Mesothelial cell of epicardium (in vitro differentiated cells): ENCODE measurements around the gene ZC3H10. TPM values are rescaled to one million over a fixed set of nuclear protein-coding genes. Genes with fewer than 3 reads are reported as not detected.
"Not testable (repeated sequence)": the region's sequence is repeated elsewhere in the genome, so short reads cannot be mapped to it uniquely, and the experiment has no call there.

ENCODE experiments used
- DNase-seq, 2 experiments: peaks; one replicate each; pipeline ENCODE4 v3.0.0; 2021; ENCODE audit warnings: low spot score in 2 of 2; ENCODE audit not compliant: unreplicated experiment in 2 of 2
- H3K27ac Mint-ChIP-seq: 2 replicates; pipeline ENCODE4 v1.8.0; 2021; ENCODE audit warnings: mixed read lengths
- H3K27me3 Mint-ChIP-seq: 2 replicates; pipeline ENCODE4 v1.8.0; 2021; ENCODE audit warnings: low read depth, mixed read lengths
- H3K36me3 Mint-ChIP-seq: 2 replicates; pipeline ENCODE4 v1.8.0; 2021; ENCODE audit warnings: mixed read lengths
- H3K4me1 Mint-ChIP-seq: 2 replicates; pipeline ENCODE4 v1.8.0; 2021; ENCODE audit warnings: mixed read lengths
- H3K4me3 Mint-ChIP-seq: 2 replicates; pipeline ENCODE4 v1.8.0; 2021; ENCODE audit warnings: mild to moderate bottlenecking, moderate library complexity, mixed read lengths
- H3K9me3 Mint-ChIP-seq: 2 replicates; pipeline ENCODE4 v1.8.0; 2021; ENCODE audit warnings: mixed read lengths
- CTCF ChIP-seq: fragments of 200-600 bp; sonication (generic); IDR thresholded peaks from one replicate; pipeline ENCODE4 v1.5.0; 2021; ENCODE audit warnings: antibody characterized with exemption; ENCODE audit not compliant: unreplicated experiment
- total RNA-seq: library from RNA; stranded (reverse); gene quantifications from 3 replicates; pipeline ENCODE4 v1.2.1, GENCODE V29; 2021

Gene ZC3H10
- total RNA-seq = 7.8 to 9.2 TPM (median 8.0 TPM) in 3 replicates

GRCh38 chr12:56117778-56118687, at the start of gene ZC3H10:
Gene ZC3H10, plus strand, starts transcription at chr12:56118266. Its CDS starts 2,297 bp downstream, at chr12:56120563.
- peak; percentile 87 to 94 for DNase-seq
- peak; percentile 32 for TF ChIP-seq CTCF
- peaks cover 9% of the 10 kb centered on the region for H3K36me3 Mint-ChIP-seq
- H3K4me1 Mint-ChIP-seq = peaks cover 28% of the 10 kb centered on the region
- peak within 1 kb of the TSS; percentile 100 for H3K27ac Mint-ChIP-seq
- peak within 1 kb of the TSS; percentile 99 for H3K4me3 Mint-ChIP-seq
- no peaks in the 10 kb centered on the region for H3K9me3 Mint-ChIP-seq
- H3K27me3 Mint-ChIP-seq = no peaks in the 10 kb centered on the region

DNA sequence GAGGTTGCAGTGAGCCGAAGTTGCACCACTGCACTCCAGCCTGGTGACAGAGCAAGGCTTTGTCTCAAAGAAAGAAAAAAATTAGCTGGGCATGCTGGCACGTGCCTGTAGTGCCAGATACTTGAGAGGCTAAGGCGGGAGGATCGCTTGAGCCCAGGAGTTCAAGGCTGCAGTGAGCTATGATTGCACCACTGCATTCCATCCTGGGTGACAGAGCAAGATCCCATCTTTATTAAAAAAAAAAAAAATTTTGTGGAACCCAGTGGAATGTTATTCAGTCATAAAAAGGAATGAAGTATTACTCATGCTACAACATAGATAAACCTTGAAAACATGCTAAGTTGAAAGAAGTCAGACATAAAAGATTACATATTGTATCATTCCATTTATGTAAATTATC, 46.4 kb upstream of the ZC3H10 start:
- no peak for TF ChIP-seq CTCF
- Mint-ChIP-seq H3K36me3 (no peaks in the 10 kb centered on the region), H3K4me1 (no peaks in the 10 kb centered on the region), H3K27me3 (no peaks in the 10 kb centered on the region), H3K9me3 (no peaks in the 10 kb centered on the region), H3K4me3 (no peak overlapping the region), H3K27ac (no peak overlapping the region)
- no peak for DNase-seq

GRCh38 chr12:56074396-56074795, 43.7 kb upstream of the ZC3H10 start:
- H3K4me1 Mint-ChIP-seq = peaks cover 3% of the 10 kb centered on the region
- H3K9me3 Mint-ChIP-seq = no peaks in the 10 kb centered on the region
- H3K36me3 Mint-ChIP-seq = no peaks in the 10 kb centered on the region
- H3K27me3 Mint-ChIP-seq = peaks cover 11% of the 10 kb centered on the region
- H3K4me3 Mint-ChIP-seq = no peak overlapping the region
- no peak for DNase-seq
- TF ChIP-seq CTCF = no peak
- no peak overlapping the region for H3K27ac Mint-ChIP-seq

- not testable (repeated sequence) for H3K27ac Mint-ChIP-seq
Observed at GRCh38 chr12:56077966-56078365, 40.1 kb upstream of the ZC3H10 start.

GRCh38 chr12:56078427-56078826, 39.6 kb upstream of the ZC3H10 start:
- Mint-ChIP-seq H3K36me3 (no peaks in the 10 kb centered on the region), H3K27me3 (peaks cover 38% of the 10 kb centered on the region), H3K9me3 (no peaks in the 10 kb centered on the region), H3K4me3 (peak overlapping the region; percentile 82), H3K27ac (peak overlapping the region; percentile 97), H3K4me1 (peaks cover 16% of the 10 kb centered on the region)
- no peak for DNase-seq
- no peak for TF ChIP-seq CTCF

More at GRCh38 chr12:56077966-56078365, 40.1 kb upstream of the ZC3H10 start:
- Mint-ChIP-seq H3K4me1 (peaks cover 16% of the 10 kb centered on the region), H3K27me3 (peaks cover 38% of the 10 kb centered on the region)
- H3K9me3 Mint-ChIP-seq, H3K36me3 Mint-ChIP-seq, DNase-seq, H3K4me3 Mint-ChIP-seq: not testable (repeated sequence)
